Duodenal mucosa (tissue), 2 donors: ENCODE results near the gene SUGP2.
A peak's percentile ranks its signal among the peaks of the same experiment; 100 is the strongest.

ENCODE experiments used
- H3K27ac ChIP-seq: one replicate; pipeline ENCODE4 v1.7.0; 2013; ENCODE audit warnings: low read depth, low read length
- H3K27me3 ChIP-seq, 2 donors: one replicate each; pipeline ENCODE4 v1.7.0; 2013; ENCODE audit warnings: low read length in 2 of 2, control low read depth in 1 of 2; ENCODE audit not compliant: insufficient read depth in 2 of 2, control insufficient read depth in 1 of 2
- H3K36me3 ChIP-seq, 2 donors: one replicate each; pipeline ENCODE4 v1.7.0; 2013; ENCODE audit warnings: low read length in 2 of 2, control low read depth in 1 of 2; ENCODE audit not compliant: insufficient read depth in 2 of 2, control insufficient read depth in 1 of 2
- H3K4me1 ChIP-seq, 2 donors: one replicate each; pipeline ENCODE4 v1.7.0; 2013; ENCODE audit warnings: low read length in 2 of 2, control low read depth in 1 of 2; ENCODE audit not compliant: insufficient read depth in 2 of 2, control insufficient read depth in 1 of 2
- H3K4me3 ChIP-seq, 2 donors: one replicate each; pipeline ENCODE4 v1.7.0; 2013; ENCODE audit warnings: low read length in 2 of 2, low read depth in 1 of 2
- H3K9ac ChIP-seq, 2 donors: one replicate each; pipeline ENCODE4 v1.7.0; 2013; ENCODE audit warnings: low read length in 2 of 2, low read depth in 1 of 2
- H3K9me3 ChIP-seq, 2 donors: one replicate each; pipeline ENCODE4 v1.7.0; 2013; ENCODE audit warnings: low read length in 2 of 2, control low read depth in 1 of 2; ENCODE audit not compliant: control insufficient read depth in 1 of 2

Gene SUGP2

GRCh38 chr19:19068659-19069654 is 35.6 kb upstream of the SUGP2 start:
- Histone ChIP-seq H3K9ac (no peak overlapping the region), H3K4me1 (peaks cover 7 to 17% of the 10 kb centered on the region in 2 donors), H3K9me3 (no peaks in the 10 kb centered on the region), H3K36me3 (peaks cover 0 to 3% of the 10 kb centered on the region in 2 donors), H3K4me3 (no peak overlapping the region), H3K27ac (no peak overlapping the region), H3K27me3 (no peaks in the 10 kb centered on the region)

- H3K4me1 ChIP-seq: peaks cover 15 to 20% of the 10 kb centered on the region in 2 donors
- no peak overlapping the region for H3K27ac ChIP-seq
These were observed 34.2 kb upstream of the SUGP2 start for GRCh38 chr19:19067276-19068072.

GRCh38 chr19:19064811-19065745 is 31.8 kb upstream of the SUGP2 start:
- Histone ChIP-seq H3K4me1 (peaks cover 20 to 26% of the 10 kb centered on the region in 2 donors), H3K27ac (no peak overlapping the region), H3K4me3 (peak overlapping the region; percentile 77 to 89), H3K9me3 (no peaks in the 10 kb centered on the region), H3K27me3 (no peaks in the 10 kb centered on the region), H3K9ac (peak overlapping the region; percentile 62 to 82), H3K36me3 (no peaks in the 10 kb centered on the region)

More at GRCh38 chr19:19067276-19068072, 34.2 kb upstream of the SUGP2 start:
- Histone ChIP-seq H3K27me3 (no peaks in the 10 kb centered on the region), H3K36me3 (peaks cover 0 to 3% of the 10 kb centered on the region in 2 donors), H3K9me3 (no peaks in the 10 kb centered on the region), H3K9ac (no peak overlapping the region), H3K4me3 (no peak overlapping the region)

- H3K9me3 ChIP-seq: no peaks in the 10 kb centered on the region
- H3K36me3 ChIP-seq: peaks cover 0 to 8% of the 10 kb centered on the region in 2 donors
- H3K9ac ChIP-seq: peak overlapping the region; percentile 62 to 82
- peaks cover 20 to 26% of the 10 kb centered on the region in 2 donors for H3K4me1 ChIP-seq
- H3K27ac ChIP-seq: peak overlapping the region; percentile 14
- peak overlapping the region; percentile 77 to 89 for H3K4me3 ChIP-seq
- H3K27me3 ChIP-seq: no peaks in the 10 kb centered on the region
These were observed 30.9 kb upstream of the SUGP2 start for GRCh38 chr19:19064098-19064722.

GRCh38 chr19:19063183-19064097 is 30.1 kb upstream of the SUGP2 start, which contains the start of gene SLC25A42:
Gene SLC25A42 (plus strand): TSS chr19:19063994. CDS start chr19:19096125, 32,131 bp downstream.
- Histone ChIP-seq H3K4me1 (peaks cover 20 to 26% of the 10 kb centered on the region in 2 donors), H3K27ac (peak within 1 kb of the TSS; percentile 14), H3K36me3 (peaks cover 0 to 12% of the 10 kb centered on the region in 2 donors), H3K9ac (peak within 1 kb of the TSS; percentile 62 to 82), H3K9me3 (no peaks in the 10 kb centered on the region), H3K4me3 (peak within 1 kb of the TSS; percentile 77 to 89), H3K27me3 (no peaks in the 10 kb centered on the region)

GRCh38 chr19:19062454-19063182 is 29.3 kb upstream of the SUGP2 start:
- Histone ChIP-seq H3K9me3 (no peaks in the 10 kb centered on the region), H3K4me3 (peak overlapping the region; percentile 68 to 72), H3K36me3 (peaks cover 0 to 18% of the 10 kb centered on the region in 2 donors), H3K4me1 (peaks cover 20 to 26% of the 10 kb centered on the region in 2 donors), H3K27ac (peak overlapping the region; percentile 8), H3K9ac (peak overlapping the region; percentile 53 to 76), H3K27me3 (no peaks in the 10 kb centered on the region)

- H3K9ac ChIP-seq: no peak overlapping the region
- peaks cover 20 to 26% of the 10 kb centered on the region in 2 donors for H3K4me1 ChIP-seq
- no peaks in the 10 kb centered on the region for H3K9me3 ChIP-seq
- H3K36me3 ChIP-seq: peaks cover 0 to 24% of the 10 kb centered on the region in 2 donors
- no peaks in the 10 kb centered on the region for H3K27me3 ChIP-seq
- no peak overlapping the region for H3K27ac ChIP-seq
- no peak overlapping the region for H3K4me3 ChIP-seq
These were observed 28.2 kb upstream of the SUGP2 start for GRCh38 chr19:19061506-19061905.
